GM12891 (cell line): ENCODE measurements around the gene GPR34.

Experiments used
- POLR2A ChIP-seq: IDR thresholded peaks from 2 replicates; pipeline ENCODE4 v1.6.1; 2011; ENCODE audit warnings: low read depth, low read length, control low read depth
- POLR2AphosphoS5 ChIP-seq: IDR thresholded peaks from 2 replicates; pipeline ENCODE4 v1.6.1; 2011; ENCODE audit warnings: low read depth, low read length, control low read depth
- POU2F2 ChIP-seq: IDR thresholded peaks from 2 replicates; pipeline ENCODE4 v1.6.1; 2011; ENCODE audit warnings: low read depth, mild to moderate bottlenecking, control low read depth, low read length, moderate library complexity
- SPI1 ChIP-seq: IDR thresholded peaks from 2 replicates; pipeline ENCODE4 v1.6.1; 2011; ENCODE audit warnings: low read depth, low read length, control low read depth
- TAF1 ChIP-seq: IDR thresholded peaks from 2 replicates; pipeline ENCODE4 v1.6.1; 2011; ENCODE audit warnings: low read depth, low read length, control low read depth

GRCh38 chrX:41666251-41666650, 22.5 kb upstream of the GPR34 start:
- no peak for TF ChIP-seq POLR2A
- no peak for TF ChIP-seq POLR2AphosphoS5
- TF ChIP-seq TAF1, result no peak
- TF ChIP-seq POU2F2, result no peak
- no peak for TF ChIP-seq SPI1
